Transverse colon (tissue), 3 donors: Measurements from ENCODE around the gene LYRM4.

Experiments
- EP300 ChIP-seq: sonication (generic); formaldehyde crosslinking; IDR thresholded peaks from one replicate; pipeline ENCODE4 v1.6.1; 2017; ENCODE audit warnings: antibody characterized with exemption, low read depth
- POLR2A ChIP-seq: fragments of 450-650 bp; IDR thresholded peaks from one replicate; pipeline ENCODE4 v1.6.1; 2016; ENCODE audit warnings: antibody characterized with exemption, mild to moderate bottlenecking, moderate library complexity
- TF ChIP-seq, protein P1 (sequence below), 5 experiments: fragments of 200-600 bp in 3 of 5; fragments of 450-650 bp in 2 of 5; sonication (generic) in 3 of 5; IDR thresholded peaks; 1 replicate in 2 of 5; 2 replicates in 3 of 5; pipeline ENCODE4 v1.5.1; 2016 to 2017; ENCODE audit warnings: antibody characterized with exemption in 5 of 5, inconsistent platforms in 3 of 5, mild to moderate bottlenecking in 2 of 5, moderate library complexity in 1 of 5

- TF ChIP-seq EP300 = no peak
- TF ChIP-seq POLR2A = no peak
- TF ChIP-seq, protein P1, sequence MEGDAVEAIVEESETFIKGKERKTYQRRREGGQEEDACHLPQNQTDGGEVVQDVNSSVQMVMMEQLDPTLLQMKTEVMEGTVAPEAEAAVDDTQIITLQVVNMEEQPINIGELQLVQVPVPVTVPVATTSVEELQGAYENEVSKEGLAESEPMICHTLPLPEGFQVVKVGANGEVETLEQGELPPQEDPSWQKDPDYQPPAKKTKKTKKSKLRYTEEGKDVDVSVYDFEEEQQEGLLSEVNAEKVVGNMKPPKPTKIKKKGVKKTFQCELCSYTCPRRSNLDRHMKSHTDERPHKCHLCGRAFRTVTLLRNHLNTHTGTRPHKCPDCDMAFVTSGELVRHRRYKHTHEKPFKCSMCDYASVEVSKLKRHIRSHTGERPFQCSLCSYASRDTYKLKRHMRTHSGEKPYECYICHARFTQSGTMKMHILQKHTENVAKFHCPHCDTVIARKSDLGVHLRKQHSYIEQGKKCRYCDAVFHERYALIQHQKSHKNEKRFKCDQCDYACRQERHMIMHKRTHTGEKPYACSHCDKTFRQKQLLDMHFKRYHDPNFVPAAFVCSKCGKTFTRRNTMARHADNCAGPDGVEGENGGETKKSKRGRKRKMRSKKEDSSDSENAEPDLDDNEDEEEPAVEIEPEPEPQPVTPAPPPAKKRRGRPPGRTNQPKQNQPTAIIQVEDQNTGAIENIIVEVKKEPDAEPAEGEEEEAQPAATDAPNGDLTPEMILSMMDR (IDR thresholded peaks at IDR 0.05) = no peak
Observed at GRCh38 chr6:5107341-5107740, 153.4 kb downstream of the LYRM4 start.
